Endodermal cell (in vitro differentiated cells): Measurements from ENCODE around the gene ARHGAP8. TPM values are rescaled to one million over a fixed set of nuclear protein-coding genes. Genes with fewer than 3 reads are reported as not detected.

Experiments
- DNase-seq: peaks from one replicate; pipeline ENCODE4 v3.0.0-alpha.2; 2017
- H3K27ac ChIP-seq: 2 replicates; pipeline ENCODE4 v1.5.1; 2013; ENCODE audit warnings: mild to moderate bottlenecking, low read depth, low read length, moderate library complexity
- H3K27me3 ChIP-seq: 2 replicates; pipeline ENCODE4 v1.6.1; 2013; ENCODE audit warnings: mild to moderate bottlenecking, low read length, moderate library complexity; ENCODE audit not compliant: insufficient read depth, control insufficient read depth, poor library complexity, severe bottlenecking
- H3K36me3 ChIP-seq: 2 replicates; pipeline ENCODE4 v1.7.0; 2013; ENCODE audit warnings: mild to moderate bottlenecking, low read length, moderate library complexity; ENCODE audit not compliant: control insufficient read depth, insufficient read depth
- H3K4me1 ChIP-seq: one replicate; pipeline ENCODE4 v1.7.0; 2013; ENCODE audit warnings: low read length; ENCODE audit not compliant: control insufficient read depth, insufficient read depth
- H3K4me3 ChIP-seq: 2 replicates; pipeline ENCODE4 v1.5.1; 2013; ENCODE audit warnings: mild to moderate bottlenecking, low read length, moderate library complexity
- H3K9ac ChIP-seq: 2 replicates; pipeline ENCODE4 v1.6.1; 2013; ENCODE audit warnings: mild to moderate bottlenecking, low read length, moderate library complexity; ENCODE audit not compliant: poor library complexity, severe bottlenecking; ENCODE audit errors: extremely low read depth
- H3K9me3 ChIP-seq: 2 replicates; pipeline ENCODE4 v1.6.1; 2013; ENCODE audit warnings: mild to moderate bottlenecking, low read length, moderate library complexity; ENCODE audit not compliant: control insufficient read depth
- H3K27ac Mint-ChIP-seq: 2 replicates; pipeline ENCODE4 v1.8.0; 2020; ENCODE audit warnings: mixed read lengths
- H3K27me3 Mint-ChIP-seq: 2 replicates; pipeline ENCODE4 v1.8.0; 2021; ENCODE audit warnings: mild to moderate bottlenecking, mixed read lengths; ENCODE audit not compliant: insufficient read depth
- H3K36me3 Mint-ChIP-seq: 2 replicates; pipeline ENCODE4 v1.8.0; 2020; ENCODE audit warnings: low read depth, mixed read lengths
- H3K4me1 Mint-ChIP-seq: 2 replicates; pipeline ENCODE4 v1.8.0; 2020; ENCODE audit warnings: mixed read lengths
- H3K4me3 Mint-ChIP-seq: 2 replicates; pipeline ENCODE4 v1.8.0; 2020; ENCODE audit warnings: mild to moderate bottlenecking, moderate library complexity, mixed read lengths
- H3K9me3 Mint-ChIP-seq: 2 replicates; pipeline ENCODE4 v1.8.0; 2020; ENCODE audit warnings: mild to moderate bottlenecking, mixed read lengths
- CTCF ChIP-seq: fragments of 200-600 bp; sonication (generic); conservative IDR thresholded peaks from 2 replicates; pipeline ENCODE4 v1.5.0; 2021; ENCODE audit warnings: antibody characterized with exemption, mild to moderate bottlenecking
- WGBS, 2 experiments: methylation state at CpG; one replicate each; pipeline versions ENCODE4 v1.1.5 to v1.1.7; 2013; ENCODE audit warnings: missing lambda C conversion rate in 2 of 2, mixed read lengths in 1 of 2; ENCODE audit not compliant: insufficient coverage in 1 of 2, insufficient read length in 1 of 2; 5-methylcytosine and 5-hydroxymethylcytosine counted together
- total RNA-seq, 2 donors: library from RNA; stranded (reverse); fragmentation: NEBNext Ultra II Directional in 1 of 2; extraction: Animal tissue kit (Norgen Biotek cat#: 25700) in 1 of 2; gene quantifications; 2 replicates in 1 of 2; 3 replicates in 1 of 2; pipeline ENCODE4 v1.2.1, GENCODE V29; 2021

Gene ARHGAP8
- total RNA-seq, 2 donors from 2014 or later: 45.2 to 51.3 TPM

- no peak for TF ChIP-seq CTCF
- H3K36me3 ChIP-seq: peaks cover 31% of the 10 kb centered on the region
- H3K9me3 ChIP-seq: peaks cover 2% of the 10 kb centered on the region
- Mint-ChIP-seq H3K36me3 (peaks cover 30% of the 10 kb centered on the region), H3K27ac (no peak overlapping the region), H3K27me3 (no peaks in the 10 kb centered on the region), H3K4me3 (no peak overlapping the region), H3K4me1 (no peaks in the 10 kb centered on the region), H3K9me3 (no peaks in the 10 kb centered on the region)
- no peaks in the 10 kb centered on the region for H3K4me1 ChIP-seq
- no peak overlapping the region for H3K27ac ChIP-seq
- no peak overlapping the region for H3K9ac ChIP-seq
- DNase-seq: peak; percentile 36
- no peak overlapping the region for H3K4me3 ChIP-seq
- H3K27me3 ChIP-seq: no peaks in the 10 kb centered on the region
- 93 to 97% methylated on average over 8 to 14 of the region's 14 CpGs for WGBS, 2 experiments
These were observed 142.4 kb downstream of the ARHGAP8 start for GRCh38 chr22:44894782-44895181.

GRCh38 chr22:44895296-44896055, 143.1 kb downstream of the ARHGAP8 start:
- Mint-ChIP-seq H3K4me3 (no peak overlapping the region), H3K27ac (no peak overlapping the region), H3K9me3 (peaks cover 2% of the 10 kb centered on the region), H3K4me1 (no peaks in the 10 kb centered on the region), H3K36me3 (peaks cover 33% of the 10 kb centered on the region), H3K27me3 (no peaks in the 10 kb centered on the region)
- Histone ChIP-seq H3K27ac (no peak overlapping the region), H3K36me3 (peaks cover 24% of the 10 kb centered on the region), H3K4me1 (no peaks in the 10 kb centered on the region), H3K9ac (no peak overlapping the region), H3K4me3 (no peak overlapping the region), H3K27me3 (no peaks in the 10 kb centered on the region), H3K9me3 (peaks cover 5% of the 10 kb centered on the region)
- WGBS, 2 experiments: 95 to 96% methylated on average over 19 to 23 of the region's 23 CpGs
- peak; percentile 29 for DNase-seq
- TF ChIP-seq CTCF: no peak

- Histone ChIP-seq H3K27me3 (no peaks in the 10 kb centered on the region), H3K36me3 (peaks cover 34% of the 10 kb centered on the region), H3K4me1 (no peaks in the 10 kb centered on the region), H3K4me3 (no peak overlapping the region), H3K27ac (no peak overlapping the region), H3K9me3 (peaks cover 28% of the 10 kb centered on the region), H3K9ac (no peak overlapping the region)
- H3K27ac Mint-ChIP-seq: no peak overlapping the region
- H3K36me3 Mint-ChIP-seq: peaks cover 54% of the 10 kb centered on the region
- H3K9me3 Mint-ChIP-seq: peaks cover 27% of the 10 kb centered on the region
- no peak for TF ChIP-seq CTCF
- DNase-seq: peak; percentile 2
- no peak overlapping the region for H3K4me3 Mint-ChIP-seq
- H3K27me3 Mint-ChIP-seq: no peaks in the 10 kb centered on the region
- no peaks in the 10 kb centered on the region for H3K4me1 Mint-ChIP-seq
- 90 to 98% methylated on average over 2 to 5 of the region's 6 CpGs for WGBS, 2 experiments
These were observed 145.9 kb downstream of the ARHGAP8 start for GRCh38 chr22:44898236-44898635.
